Hematopoietic multipotent progenitor cell (in vitro differentiated cells): ENCODE data around the gene SLC12A1. TPM values are rescaled to one million over a fixed set of nuclear protein-coding genes. Genes with fewer than 3 reads are reported as not detected.

Source experiments
- DNase-seq, 3 donors: peaks; one replicate each; pipeline ENCODE4 v3.0.0-alpha.2; 2011 to 2015; ENCODE audit warnings: low read depth in 2 of 3, low spot score in 2 of 3
- total RNA-seq: library from RNA; depleted of rRNA; stranded (reverse); fragments of >200 nt; gene quantifications from one replicate; pipeline ENCODE4 v1.2.3, GENCODE V29; 2012

The SLC12A1 gene
- not detected for total RNA-seq

- DNase-seq = no peak
These were observed at the start of gene SLC12A1 for GRCh38 chr15:48205981-48206380. TSS of gene SLC12A1 (plus strand) at chr15:48206302. CDS start at chr15:48207720, 1,418 bp downstream.

- DNase-seq = no peak
These were observed 37.5 kb upstream of the SLC12A1 start for GRCh38 chr15:48168616-48169015.

- no peak for DNase-seq
These were observed 35.1 kb upstream of the SLC12A1 start for GRCh38 chr15:48170981-48171380.

- DNase-seq = no peak
These were observed 31.0 kb upstream of the SLC12A1 start for GRCh38 chr15:48175126-48175525.

- DNase-seq = no peak
These were observed 30.0 kb upstream of the SLC12A1 start for GRCh38 chr15:48176112-48176511.

- DNase-seq = peak in 1 of 3 donors; percentile 3
These were observed 29.1 kb upstream of the SLC12A1 start for GRCh38 chr15:48176957-48177356.

GRCh38 chr15:48177383-48177765, 28.7 kb upstream of the SLC12A1 start:
- peak in 2 of 3 donors; percentile 60 to 82 for DNase-seq

- peak in 2 of 3 donors; percentile 80 to 90 for DNase-seq
These were observed 28.1 kb upstream of the SLC12A1 start, which contains the start of gene MYEF2 for GRCh38 chr15:48177766-48178647. TSS of gene MYEF2 (minus strand) at chr15:48178295. CDS start at chr15:48178237, 58 bp downstream.

GRCh38 chr15:48178648-48178931, 27.5 kb upstream of the SLC12A1 start:
- DNase-seq = no peak

- DNase-seq = no peak
These were observed 23.4 kb upstream of the SLC12A1 start for GRCh38 chr15:48182749-48183148.

- no peak for DNase-seq
These were observed 20.6 kb upstream of the SLC12A1 start for GRCh38 chr15:48185529-48185928.

GRCh38 chr15:48186271-48186670, 19.8 kb upstream of the SLC12A1 start:
- DNase-seq = no peak

- peak; percentile 1 to 74 (median 45) for DNase-seq
These were observed 15.0 kb upstream of the SLC12A1 start for GRCh38 chr15:48190932-48191573.

GRCh38 chr15:48191574-48192225, 14.4 kb upstream of the SLC12A1 start, which contains the start of gene CTXN2:
TSS of gene CTXN2 (plus strand) at chr15:48191665. CDS start at chr15:48201301, 9,636 bp downstream.
- DNase-seq = no peak

GRCh38 chr15:48202068-48202467, 4.0 kb upstream of the SLC12A1 start:
- DNase-seq = no peak

GRCh38 chr15:48221261-48221660, 15.2 kb downstream of the SLC12A1 start:
- DNase-seq = no peak

GRCh38 chr15:48221885-48222284, 15.8 kb downstream of the SLC12A1 start:
- DNase-seq = no peak

GRCh38 chr15:48222627-48223026, 16.5 kb downstream of the SLC12A1 start:
- no peak for DNase-seq

GRCh38 chr15:48225771-48226170, 19.7 kb downstream of the SLC12A1 start:
- no peak for DNase-seq

GRCh38 chr15:48230498-48230897, 24.4 kb downstream of the SLC12A1 start:
- no peak for DNase-seq

GRCh38 chr15:48233246-48233645, 27.1 kb downstream of the SLC12A1 start:
- no peak for DNase-seq
